HepG2 (cell line): ENCODE results near the gene MACROD2. TPM values are rescaled to one million over a fixed set of nuclear protein-coding genes. Genes with fewer than 3 reads are reported as not detected.

Source experiments
- ATAC-seq: fragments of 200-7000 bp; cut with Tn5 transposase; 3 replicates; pipeline ENCODE4 v1.9.1; 2020; ENCODE audit warnings: mild to moderate bottlenecking, moderate library complexity
- BruUV-seq: library from RNA; stranded (reverse); fragments of 400-500 nt; replicated peaks from 2 replicates; lab custom pipeline; 2021; lab: Mats Ljungman, UMichigan
- CTCF ChIA-PET: fragments of 300-600 bp; formaldehyde crosslinking; extraction: SDS; loops from one replicate; lab custom pipeline; 2021; ENCODE audit warnings: low total read pairs, inconsistent platforms, low intra/inter-chr PET ratio; lab: Yijun Ruan, JAX
- POLR2A ChIA-PET: fragments of 350-600 bp; sonication (Branson Sonifier 250); formaldehyde crosslinking; loops from one replicate; lab custom pipeline; 2020; ENCODE audit warnings: antibody characterized with exemption, inconsistent platforms; lab: Yijun Ruan, JAX
- DNase-seq: peaks from one replicate; pipeline ENCODE4 v3.0.0-alpha.2; 2015; ENCODE audit warnings: low spot score
- FAIRE-seq: peaks from 3 replicates; lab custom pipeline; 2011; peaks lifted over from hg19 to GRCh38; lab: Jason Lieb, UNC
- H2AFZ ChIP-seq: one replicate; pipeline ENCODE4 v1.6.1; 2011; ENCODE audit warnings: low read length, inconsistent platforms
- H3K27ac ChIP-seq: fragments of 300-600 bp; 3 replicates; pipeline ENCODE4 v1.8.0; 2011; ENCODE audit warnings: mixed run types, mild to moderate bottlenecking, mixed read lengths, low read length, inconsistent platforms; ENCODE audit not compliant: insufficient read depth; ENCODE audit errors: extremely low read length
- H3K27me3 ChIP-seq, 2 experiments: fragments of 200-600 bp in 1 of 2; 2 replicates in 1 of 2; 3 replicates in 1 of 2; pipeline versions ENCODE4 v1.6.0 to v1.8.0; 2011; ENCODE audit warnings: low read length in 2 of 2, mild to moderate bottlenecking in 2 of 2, moderate library complexity in 2 of 2, inconsistent platforms in 1 of 2; ENCODE audit not compliant: insufficient read depth in 2 of 2, control insufficient read depth in 1 of 2
- H3K36me3 ChIP-seq, 2 experiments: fragments of 200-600 bp in 1 of 2; replicated peaks in 1 of 2; 2 replicates in 1 of 2; 3 replicates in 1 of 2; pipeline versions ENCODE4 v1.5.1 to v1.8.0; 2011; ENCODE audit warnings: low read length in 2 of 2, inconsistent platforms in 1 of 2; ENCODE audit not compliant: insufficient read depth in 2 of 2, control insufficient read depth in 1 of 2
- H3K4me1 ChIP-seq: 2 replicates; pipeline ENCODE4 v1.5.1; 2012; ENCODE audit warnings: low read length, inconsistent platforms; ENCODE audit not compliant: insufficient read depth
- H3K4me2 ChIP-seq: 2 replicates; pipeline ENCODE4 v1.6.0; 2011; ENCODE audit warnings: low read depth, low read length, inconsistent platforms
- H3K4me3 ChIP-seq, 3 experiments: fragments of 200-600 bp in 1 of 3; sonication (generic), shearing (Covaris generic) in 1 of 3; replicated peaks in 1 of 3; 2 replicates each; pipeline ENCODE4 v1.5.1; 2011 to 2016; ENCODE audit warnings: low read length in 3 of 3, inconsistent platforms in 2 of 3, low read depth in 2 of 3, mild to moderate bottlenecking in 2 of 3, control low read depth in 1 of 3, mixed read lengths in 1 of 3; ENCODE audit not compliant: insufficient read depth in 1 of 3
- H3K79me2 ChIP-seq: one replicate; pipeline ENCODE4 v1.6.1; 2011; ENCODE audit warnings: low read length, inconsistent platforms; ENCODE audit not compliant: insufficient read depth
- H3K9ac ChIP-seq: 2 replicates; pipeline ENCODE4 v1.6.0; 2011; ENCODE audit warnings: mild to moderate bottlenecking, low read depth, low read length, inconsistent platforms; ENCODE audit not compliant: insufficient read depth
- H3K9me3 ChIP-seq: 2 replicates; pipeline ENCODE4 v1.5.1; 2012; ENCODE audit warnings: mild to moderate bottlenecking, low read length
- H4K20me1 ChIP-seq: 2 replicates; pipeline ENCODE4 v1.6.0; 2011; ENCODE audit warnings: inconsistent platforms, mild to moderate bottlenecking, low read length, moderate library complexity; ENCODE audit not compliant: insufficient read depth
- CEBPB ChIP-seq: IDR thresholded peaks from 2 replicates; pipeline ENCODE4 v1.6.1; 2011; ENCODE audit warnings: low read depth, low read length, improper control_type of control experiment, borderline replicate concordance
- ELF1 ChIP-seq: sonication (generic); formaldehyde crosslinking; IDR thresholded peaks from 2 replicates; pipeline ENCODE4 v1.4.0; 2020; ENCODE audit warnings: missing genetic modification reagents
- HMGXB4 ChIP-seq, 2 experiments: sonication (generic) in 1 of 2; formaldehyde crosslinking in 1 of 2; IDR thresholded peaks; 2 replicates each; pipeline versions ENCODE4 v1.4.0 to v1.6.1; 2018 to 2020; ENCODE audit warnings: missing genetic modification reagents in 2 of 2, borderline replicate concordance in 1 of 2, low read depth in 1 of 2, mild to moderate bottlenecking in 1 of 2, missing biosample characterization in 1 of 2
- RBM39 ChIP-seq: fragments of 200-400 bp; formaldehyde crosslinking; IDR thresholded peaks from one replicate; pipeline ENCODE4 v1.6.1; 2018; ENCODE audit warnings: antibody characterized with exemption, mild to moderate bottlenecking, low read depth, low read length; ENCODE audit not compliant: poor library complexity, severe bottlenecking
- SP5 ChIP-seq: IDR thresholded peaks from 2 replicates; pipeline ENCODE4 v1.6.1; 2016; ENCODE audit warnings: low read depth, borderline replicate concordance
- ZFYVE20 ChIP-seq: sonication (generic); formaldehyde crosslinking; IDR thresholded peaks from 2 replicates; pipeline ENCODE4 v1.8.0; 2023; ENCODE audit warnings: low read depth, mild to moderate bottlenecking, moderate library complexity, missing genetic modification reagents, borderline replicate concordance
- ZNF30 ChIP-seq: sonication (generic); formaldehyde crosslinking; IDR thresholded peaks from 2 replicates; pipeline ENCODE4 v1.5.0; 2020; ENCODE audit warnings: mild to moderate bottlenecking, missing genetic modification reagents
- ZNF766 ChIP-seq: sonication (generic); formaldehyde crosslinking; IDR thresholded peaks from 2 replicates; pipeline ENCODE4 v1.5.0; 2020; ENCODE audit warnings: missing genetic modification reagents, borderline replicate concordance
- ZNF773 ChIP-seq: sonication (generic); formaldehyde crosslinking; IDR thresholded peaks from 2 replicates; pipeline ENCODE4 v1.4.0; 2020; ENCODE audit warnings: missing genetic modification reagents, borderline replicate concordance
- ZNF775 ChIP-seq: sonication (generic); formaldehyde crosslinking; IDR thresholded peaks from 2 replicates; pipeline ENCODE4 v1.4.0; 2020; ENCODE audit warnings: missing genetic modification reagents, mild to moderate bottlenecking, moderate library complexity, borderline replicate concordance
- ZNF883 ChIP-seq: sonication (generic); formaldehyde crosslinking; IDR thresholded peaks from 2 replicates; pipeline ENCODE4 v1.5.1; 2020; ENCODE audit warnings: mild to moderate bottlenecking, missing genetic modification reagents; ENCODE audit errors: not compliant biosample characterization
- ZSCAN9 ChIP-seq: IDR thresholded peaks from 2 replicates; pipeline ENCODE4 v1.6.1; 2016; ENCODE audit warnings: borderline replicate concordance
- WGBS: methylation state at CpG from one replicate; pipeline ENCODE4 v1.1.6; 2017; ENCODE audit warnings: low lambda C conversion rate; 5-methylcytosine and 5-hydroxymethylcytosine counted together
- in situ Hi-C: cut with HindIII; loops from 2 replicates; pipeline ENCODE4 v1.10.0; 2017; ENCODE audit warnings: low pct_unique_long_range_greater_than_20kb; ENCODE audit not compliant: extremely low pct_ligation_motif_present
- intact Hi-C: fragments of 100-400 bp; cut with micrococcal nuclease; formaldehyde crosslinking; loops from one replicate; pipeline ENCODE4 v1.10.0; 2022; ENCODE audit not compliant: unreplicated experiment
- polyA plus RNA-seq, 8 experiments: library from polyadenylated mRNA; depleted of rRNA in 3 of 8; stranded (reverse) in 7 of 8; unstranded in 1 of 8; fragments of >200 nt; fragmentation: Illumina TruSeq in 4 of 8; extraction: Trizol in 4 of 8; gene quantifications; 2 replicates each; pipeline versions ENCODE4 v1.2.1 to v1.2.3, GENCODE V29; 2011 to 2016; ENCODE audit warnings: low read depth in 4 of 8, missing spikeins in 1 of 8, mixed read lengths in 1 of 8; ENCODE audit not compliant: insufficient read depth in 1 of 8
- total RNA-seq, 5 experiments: library from RNA; depleted of rRNA; stranded (reverse); fragments of >200 nt; fragmentation: Illumina TruSeq; extraction: Trizol; gene quantifications; 2 replicates each; pipeline ENCODE4 v1.2.3, GENCODE V29; 2016; ENCODE audit warnings: low read depth in 1 of 5

Gene MACROD2
- total and polyA plus RNA-seq, 2 of the 13 experiments (the other 11 are each of a cell fraction or from before 2014, with no cell fraction given), result 0.13 to 0.51 TPM

- TF ChIP-seq RBM39 (no peak), CEBPB (peak; percentile 38; the same call in 1 of the 2 replicates)
- TF ChIP-seq, all 625 proteins: peak for 1
- intact Hi-C loops (no loop called here), in situ Hi-C loops (no loop called here)
- DNase-seq, result no peak
- Histone ChIP-seq H3K36me3 (no peaks in the 10 kb centered on the region), H3K9ac (no peak overlapping the region), H3K9me3 (no peaks in the 10 kb centered on the region), H3K27ac (no peak overlapping the region), H2AFZ (no peak overlapping the region), H3K4me1 (no peaks in the 10 kb centered on the region), H3K79me2 (no peaks in the 10 kb centered on the region), H4K20me1 (no peaks in the 10 kb centered on the region), H3K4me2 (no peak overlapping the region), H3K27me3 (no peaks in the 10 kb centered on the region), H3K4me3 (no peak overlapping the region)
- BruUV-seq, result no TSS peak
- POLR2A ChIA-PET, result no interaction called here
- CTCF ChIA-PET, result no interaction called here
- no peak for FAIRE-seq
- ATAC-seq, result no peak
Observed at GRCh38 chr20:14488212-14488611, 492.9 kb downstream of the MACROD2 start.

- Histone ChIP-seq H2AFZ (no peak overlapping the region), H3K4me3 (no peak overlapping the region), H3K4me2 (no peak overlapping the region), H3K27me3 (no peaks in the 10 kb centered on the region), H3K9ac (no peak overlapping the region), H3K9me3 (no peaks in the 10 kb centered on the region), H3K4me1 (no peaks in the 10 kb centered on the region), H3K79me2 (no peaks in the 10 kb centered on the region), H4K20me1 (no peaks in the 10 kb centered on the region), H3K27ac (no peak overlapping the region), H3K36me3 (no peaks in the 10 kb centered on the region)
- ChIA-PET POLR2A (no interaction called here), CTCF (no interaction called here)
- BruUV-seq, result no TSS peak
- ATAC-seq, result no peak
- intact Hi-C loops (no loop called here), in situ Hi-C loops (no loop called here)
- DNase-seq, result no peak
- 25% methylated on average over 5 of the region's 5 CpGs for WGBS
- TF ChIP-seq ZNF766 (no peak), ZNF773 (CRISPR knock-in tag) (no peak), ZNF883 (no peak), ZNF775 (no peak), HMGXB4 (CRISPR knock-in tag; IDR thresholded peaks at IDR 0.05; ENCODE audit: borderline replicate concordance in 1 of 2, low read depth in 1 of 2) (no peak), ZNF30 (no peak), SP5 (CRISPR knock-in tag) (no peak), ZFYVE20 (CRISPR knock-in tag) (no peak), ELF1 (CRISPR knock-in tag) (no peak), ZSCAN9 (CRISPR knock-in tag) (no peak)
- no peak for FAIRE-seq
Observed at GRCh38 chr20:14488756-14489479, 493.6 kb downstream of the MACROD2 start.
